ENCODE results near the gene WHRN.

The WHRN gene

DNA sequence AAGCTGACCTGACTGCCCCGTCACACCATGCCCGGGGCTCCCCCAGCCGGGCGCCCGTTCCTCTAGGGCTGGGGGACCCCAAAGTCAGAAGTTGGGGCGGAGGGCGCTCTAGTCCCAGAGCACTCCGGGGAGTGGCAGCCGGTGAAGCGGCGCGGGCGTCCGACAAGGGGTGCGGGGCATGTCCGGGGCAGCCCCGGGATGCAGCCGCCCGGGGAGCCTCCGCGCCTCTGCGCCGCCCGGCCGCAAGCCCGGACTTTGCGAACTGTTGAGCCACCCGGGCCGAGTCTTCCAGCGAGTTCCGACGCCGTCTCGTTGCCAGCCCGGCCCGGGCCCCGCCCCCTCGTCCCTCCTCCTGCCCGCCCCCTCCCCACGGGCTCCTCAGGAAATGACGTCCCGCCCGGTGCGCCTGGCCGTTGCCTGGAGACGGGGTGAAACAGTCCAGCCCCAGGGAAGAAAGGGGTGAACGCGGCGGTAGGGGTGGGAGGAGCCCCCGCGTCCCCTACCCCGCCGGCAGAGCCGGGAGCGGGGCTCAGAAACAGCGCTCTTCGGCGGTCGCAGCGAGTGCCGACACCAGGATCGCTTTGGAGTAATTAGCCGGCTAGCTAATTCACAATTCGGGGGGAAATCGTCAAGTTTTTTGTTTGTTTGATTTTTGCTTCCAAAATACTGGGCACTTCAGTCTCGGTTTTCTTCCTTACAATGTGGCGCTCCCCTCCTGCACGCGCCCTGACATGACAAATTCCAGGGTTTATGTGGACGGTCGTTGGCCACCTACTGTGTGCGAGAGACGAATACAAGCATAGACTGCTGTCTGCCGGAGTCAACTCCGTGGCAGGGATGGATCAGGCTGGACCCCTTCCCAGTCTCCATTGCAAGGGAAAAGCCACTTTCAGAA, at the start of gene WHRN:
WHRN (minus strand) TSS at position 287 of the 895 bp plus-strand sequence. CDS start 672 bp downstream, outside the sequence.
- peak; percentile 91 for DNase-seq (ENCODE audit: low spot score)

DNA sequence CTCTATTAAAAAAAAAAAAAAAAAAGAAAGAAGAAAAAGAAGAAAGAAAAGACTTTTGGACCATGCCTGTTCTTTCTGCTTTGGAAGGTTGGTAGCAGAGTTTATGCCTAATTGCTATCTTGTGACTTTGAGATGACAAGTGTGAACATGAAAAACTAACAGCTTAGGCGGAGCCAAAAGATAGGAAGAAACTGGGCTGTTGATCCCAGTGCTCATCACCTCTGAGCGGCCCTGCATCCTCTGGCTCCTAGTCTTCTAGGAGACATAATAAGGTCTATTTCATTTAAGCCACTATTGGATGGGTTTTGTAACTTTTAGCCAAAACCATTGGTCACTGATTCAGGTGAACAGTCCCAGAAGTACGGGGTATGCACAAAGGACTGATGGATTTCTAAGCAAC, 47.9 kb upstream of the WHRN start:
- DNase-seq (ENCODE audit: low spot score), result no peak

DNA sequence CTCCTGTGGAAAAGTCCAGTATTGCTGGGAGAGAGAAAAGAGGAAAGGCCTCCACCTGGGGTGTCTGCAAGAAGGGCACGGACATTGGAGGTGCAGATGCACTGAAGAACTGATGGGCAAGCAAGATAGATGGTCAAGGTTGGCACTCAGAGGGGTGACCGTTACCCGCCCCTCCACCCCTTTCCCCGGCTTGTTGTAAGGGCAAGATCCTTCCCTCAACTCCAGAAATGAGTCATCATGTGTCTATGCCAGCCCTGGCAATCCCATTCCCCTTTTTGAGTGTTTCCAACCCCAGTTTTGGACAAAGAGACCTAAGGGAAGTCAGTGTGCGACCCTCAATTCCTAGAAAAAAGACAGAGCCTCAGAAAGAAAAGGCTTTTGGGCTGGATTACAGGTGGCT, 47.4 kb upstream of the WHRN start:
- DNase-seq (ENCODE audit: low spot score), result no peak

GRCh38 chr9:114551750-114552685, 46.7 kb upstream of the WHRN start:
- DNase-seq (ENCODE audit: low spot score), result peak; percentile 82

DNA sequence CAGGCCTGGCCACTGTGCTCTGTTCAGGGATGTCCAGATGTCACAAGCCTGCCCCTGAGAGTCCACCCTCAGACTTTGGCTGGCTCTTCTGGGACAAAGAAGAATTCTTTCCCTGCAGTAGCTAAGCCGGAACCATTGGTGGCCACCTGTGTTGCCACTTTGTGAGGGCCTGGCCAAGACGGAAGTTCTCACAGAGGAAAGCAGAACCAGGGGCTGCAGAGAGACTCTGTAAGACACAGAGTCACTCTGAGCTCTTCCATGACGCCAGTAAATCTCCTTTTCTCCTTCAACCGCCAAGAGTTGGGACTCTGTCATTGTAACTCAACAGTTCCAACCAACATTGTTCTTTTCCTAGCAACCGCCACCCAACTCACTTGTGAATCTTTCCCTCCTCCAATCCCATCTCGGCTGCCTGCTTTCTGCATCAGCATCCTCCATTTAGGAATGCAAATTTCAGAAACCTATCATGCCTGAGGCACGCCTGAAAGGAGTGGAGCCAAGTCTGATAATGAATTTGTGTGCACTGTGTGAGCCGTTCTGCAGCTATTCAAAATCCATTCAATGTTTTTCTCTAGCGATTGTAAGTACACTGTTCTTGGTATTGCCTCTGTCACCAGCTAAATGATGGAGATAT, 44.5 kb upstream of the WHRN start:
- no peak for DNase-seq (ENCODE audit: low spot score)

DNA sequence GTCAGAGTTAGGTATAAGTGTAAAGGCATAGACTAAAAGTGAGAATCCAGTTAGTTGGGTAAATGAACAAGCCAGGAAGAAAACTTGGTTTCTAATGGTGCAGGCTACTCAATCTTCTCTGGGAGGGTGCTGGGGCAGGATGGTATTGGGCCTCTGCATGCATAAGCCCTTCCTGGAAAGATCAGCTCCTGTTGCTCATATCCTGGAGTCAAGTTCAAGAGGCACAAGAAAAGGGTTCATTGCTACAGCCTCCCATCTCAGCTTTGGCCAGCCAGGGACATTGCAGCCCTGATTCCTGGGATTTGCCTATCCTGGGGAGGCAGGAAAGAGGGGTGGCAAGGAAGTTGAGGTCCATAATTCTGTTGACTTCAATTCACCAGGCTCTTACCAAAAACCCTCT, 41.6 kb upstream of the WHRN start:
- no peak for DNase-seq (ENCODE audit: low spot score)

- DNase-seq (ENCODE audit: low spot score), result no peak
These were observed 39.8 kb upstream of the WHRN start for GRCh38 chr9:114545055-114545454.

DNA sequence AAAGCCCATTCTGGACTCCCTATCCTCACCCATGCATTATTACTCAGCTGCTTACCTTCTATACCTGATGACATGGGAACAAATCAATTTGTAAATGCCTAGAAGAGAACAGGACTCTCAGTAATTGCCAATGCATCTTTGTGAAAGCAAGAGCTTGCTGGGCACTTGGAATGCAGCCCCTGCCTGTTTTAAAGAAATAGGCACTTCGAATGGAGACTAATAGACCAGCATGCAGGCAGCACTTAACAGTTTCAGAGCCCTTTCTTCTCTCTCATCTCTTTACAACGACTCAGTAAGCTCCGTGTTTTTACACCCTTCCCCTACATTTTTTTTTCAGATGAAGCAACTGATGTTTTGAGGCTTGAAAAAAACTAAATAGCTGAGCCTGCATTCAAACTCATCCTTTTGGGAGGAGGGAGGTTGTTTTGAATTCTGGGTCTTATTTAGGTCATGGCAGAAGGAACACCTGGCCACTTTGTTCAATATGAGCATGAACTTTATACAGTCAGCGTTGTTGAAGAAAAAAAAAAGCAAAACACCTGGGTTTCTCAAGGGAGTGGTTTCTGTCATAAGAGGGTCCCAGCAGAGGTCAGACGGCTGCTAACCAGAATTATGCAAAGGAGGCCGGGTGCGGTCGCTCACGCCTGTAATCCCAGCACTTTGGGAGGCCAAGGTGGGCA, 34.6 kb upstream of the WHRN start:
- DNase-seq (ENCODE audit: low spot score), result no peak

DNA sequence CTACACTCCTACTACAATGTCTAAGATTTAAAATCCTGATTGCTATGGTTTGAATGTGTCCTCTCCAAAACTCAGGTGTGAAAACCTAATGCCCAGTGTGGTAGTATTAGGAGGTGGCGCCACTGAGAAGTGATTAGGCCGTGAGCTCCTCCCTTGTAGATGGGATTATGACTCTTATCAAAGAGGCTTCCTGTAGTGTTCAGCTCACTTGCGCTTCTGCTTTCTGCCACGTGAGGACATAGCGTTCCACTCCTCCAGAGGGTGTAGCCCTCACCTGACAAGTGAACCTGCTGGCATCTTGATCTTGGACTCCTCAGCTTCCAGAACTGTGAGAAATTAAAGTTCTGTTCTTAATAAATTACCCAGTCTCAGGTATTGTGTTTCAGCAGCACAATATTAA, 33.0 kb upstream of the WHRN start:
- DNase-seq (ENCODE audit: low spot score), result peak; percentile 14

GRCh38 chr9:114532561-114533237, 27.4 kb upstream of the WHRN start:
- no peak for DNase-seq (ENCODE audit: low spot score)

DNA sequence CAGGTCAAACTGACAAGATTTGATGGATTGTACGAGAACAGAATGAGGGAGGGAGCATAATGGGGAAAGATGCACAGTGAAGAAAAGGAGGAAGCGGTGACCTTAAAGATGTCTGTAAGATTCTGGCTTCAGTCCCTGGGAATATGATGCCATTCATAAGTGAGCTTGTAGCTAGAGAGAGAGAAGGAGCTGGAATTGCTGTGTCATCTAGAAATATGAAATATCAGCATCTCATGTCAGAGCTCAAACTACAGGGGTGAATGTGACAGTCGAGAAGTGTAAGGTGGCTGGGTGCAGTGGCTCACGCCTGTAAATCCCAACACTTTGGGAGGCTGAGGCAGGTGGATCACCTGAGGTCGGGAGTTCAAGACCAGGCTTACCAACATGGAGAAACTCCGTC, 24.0 kb upstream of the WHRN start:
- DNase-seq (ENCODE audit: low spot score), result no peak

DNA sequence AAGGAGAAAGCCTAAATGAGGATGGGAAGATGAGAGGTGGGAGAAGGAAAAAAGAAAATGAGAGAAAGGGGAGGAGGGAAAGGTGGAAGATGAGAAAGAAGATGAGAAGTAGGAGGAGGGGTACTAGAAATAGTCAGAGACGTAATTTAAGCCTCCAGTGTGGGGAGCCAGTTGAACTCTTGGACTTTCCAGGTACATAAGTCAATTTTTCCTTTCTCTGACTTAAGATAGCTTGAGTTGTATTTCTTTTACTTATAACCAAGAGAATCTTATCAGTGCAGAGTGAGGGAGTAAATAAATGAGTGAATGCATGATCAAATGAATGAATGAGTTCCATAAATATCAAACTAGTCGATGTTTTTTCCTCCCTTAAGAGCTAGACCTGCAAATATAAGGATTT, 21.5 kb upstream of the WHRN start:
- no peak for DNase-seq (ENCODE audit: low spot score)

DNA sequence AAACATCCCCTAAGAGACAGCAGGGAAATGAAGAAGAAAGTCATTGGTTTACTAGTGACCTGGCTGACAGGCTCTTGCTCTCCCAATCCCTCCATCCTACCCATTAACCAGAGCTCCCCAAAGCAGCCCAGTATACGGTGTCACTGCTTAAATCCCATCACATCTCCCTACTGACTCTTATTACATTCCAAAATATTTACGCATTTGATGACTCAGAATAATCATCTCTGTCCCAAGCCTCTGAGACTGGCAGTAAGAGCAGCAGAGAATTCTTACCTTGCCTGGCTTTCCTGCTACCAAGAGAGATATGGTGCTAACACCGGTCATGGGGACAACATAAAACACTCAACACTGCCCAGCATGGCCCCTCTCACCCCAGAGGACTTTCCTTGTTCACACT, 20.2 kb upstream of the WHRN start:
- no peak for DNase-seq (ENCODE audit: low spot score)

GRCh38 chr9:114524247-114524681, 19.0 kb upstream of the WHRN start:
- no peak for DNase-seq (ENCODE audit: low spot score)

DNA sequence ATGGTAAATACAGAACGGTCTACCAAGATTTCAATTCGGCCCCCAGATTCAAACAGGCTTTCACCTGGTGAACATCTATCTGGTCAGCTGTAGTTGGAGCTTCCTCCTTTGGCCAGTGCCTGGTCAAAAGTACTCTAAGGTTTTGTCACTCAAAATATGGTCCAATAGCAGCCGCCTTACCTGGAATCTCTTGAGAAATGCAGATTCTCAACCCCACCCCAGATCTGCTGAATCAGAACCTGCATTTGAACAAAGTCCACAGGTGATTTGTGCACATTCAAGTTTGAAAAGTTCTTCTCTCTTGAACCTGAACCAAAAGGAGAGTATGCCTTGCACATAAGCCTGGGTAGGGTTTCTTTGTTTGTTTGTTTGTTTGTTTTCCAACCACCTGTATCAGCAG, 17.6 kb upstream of the WHRN start:
- DNase-seq (ENCODE audit: low spot score), result no peak

DNA sequence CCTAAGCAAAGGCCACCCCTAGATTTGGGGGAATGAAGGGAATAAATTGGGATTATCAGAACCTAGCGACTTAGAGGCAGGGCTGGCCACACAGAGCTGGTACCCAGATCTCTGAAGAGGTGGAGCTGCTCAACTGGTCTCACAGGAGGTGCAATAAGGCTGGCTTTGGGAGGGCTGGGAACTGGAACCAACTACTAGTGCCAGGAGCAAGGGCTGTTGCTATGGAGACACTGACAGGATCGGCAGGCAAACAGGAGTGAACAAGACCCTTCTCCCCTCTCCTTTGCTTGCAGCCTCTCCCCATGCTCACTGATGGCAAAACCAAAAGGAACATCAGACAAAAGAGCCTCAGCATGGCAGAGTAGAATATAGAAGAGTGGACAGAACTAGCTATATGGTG, 17.0 kb upstream of the WHRN start:
- peak; percentile 27 for DNase-seq (ENCODE audit: low spot score)

GRCh38 chr9:114521846-114522245, 16.6 kb upstream of the WHRN start:
- DNase-seq (ENCODE audit: low spot score), result no peak

- no peak for DNase-seq (ENCODE audit: low spot score)
These were observed 13.3 kb upstream of the WHRN start for GRCh38 chr9:114518599-114519022.

GRCh38 chr9:114518120-114518519, 12.8 kb upstream of the WHRN start:
- DNase-seq (ENCODE audit: low spot score), result no peak

DNA sequence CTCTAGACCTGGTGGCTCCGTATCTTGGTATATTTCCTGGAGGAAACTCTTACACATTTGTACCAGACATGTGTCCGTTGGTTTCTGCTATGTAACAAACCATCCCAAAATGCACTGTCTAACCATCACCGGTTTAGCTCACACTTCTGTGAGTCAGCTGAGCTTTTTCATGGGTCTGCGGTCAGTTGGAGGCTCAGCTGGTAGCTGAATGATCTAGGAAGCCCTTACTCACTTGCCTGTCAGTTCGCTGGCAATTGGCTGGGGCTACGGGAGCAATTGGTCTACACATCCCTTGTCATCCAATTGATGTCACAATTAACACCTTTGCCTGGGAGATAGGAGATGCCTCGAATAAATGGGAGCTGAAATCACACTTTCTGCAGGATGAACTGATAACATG, 11.6 kb upstream of the WHRN start:
- no peak for DNase-seq (ENCODE audit: low spot score)

- DNase-seq (ENCODE audit: low spot score), result no peak
These were observed 10.3 kb upstream of the WHRN start for GRCh38 chr9:114515528-114515927.
